ENCODE results near the gene FAM50A.

The FAM50A gene

GRCh38 chrX:154460326-154460725, 16.4 kb downstream of the FAM50A start:
- H3K4me1 Mint-ChIP-seq (ENCODE audit: low read depth): peaks cover 6% of the 10 kb centered on the region
- no peak overlapping the region for H3K27ac Mint-ChIP-seq
- H3K36me3 Mint-ChIP-seq (ENCODE audit: low read depth): peaks cover 4% of the 10 kb centered on the region
- H3K4me3 Mint-ChIP-seq: peak overlapping the region; percentile 82
- no peaks in the 10 kb centered on the region for H3K9me3 Mint-ChIP-seq
- no peaks in the 10 kb centered on the region for H3K27me3 Mint-ChIP-seq

- Mint-ChIP-seq H3K4me1 (ENCODE audit: low read depth) (peaks cover 2% of the 10 kb centered on the region), H3K27me3 (no peaks in the 10 kb centered on the region), H3K4me3 (no peak overlapping the region), H3K27ac (no peak overlapping the region), H3K36me3 (ENCODE audit: low read depth) (peaks cover 4% of the 10 kb centered on the region), H3K9me3 (no peaks in the 10 kb centered on the region)
These were observed 18.5 kb downstream of the FAM50A start for GRCh38 chrX:154462396-154462795.

- H3K27ac Mint-ChIP-seq: no peak overlapping the region
- H3K4me1 Mint-ChIP-seq (ENCODE audit: low read depth): no peaks in the 10 kb centered on the region
- H3K36me3 Mint-ChIP-seq (ENCODE audit: low read depth): peaks cover 4% of the 10 kb centered on the region
- H3K4me3 Mint-ChIP-seq: no peak overlapping the region
- no peaks in the 10 kb centered on the region for H3K9me3 Mint-ChIP-seq
- H3K27me3 Mint-ChIP-seq: no peaks in the 10 kb centered on the region
These were observed 19.8 kb downstream of the FAM50A start for GRCh38 chrX:154463611-154464220.

- H3K27me3 Mint-ChIP-seq: no peaks in the 10 kb centered on the region
- peaks cover 4% of the 10 kb centered on the region for H3K36me3 Mint-ChIP-seq (ENCODE audit: low read depth)
- H3K4me1 Mint-ChIP-seq (ENCODE audit: low read depth): no peaks in the 10 kb centered on the region
- H3K27ac Mint-ChIP-seq: no peak overlapping the region
- H3K4me3 Mint-ChIP-seq: no peak overlapping the region
- H3K9me3 Mint-ChIP-seq: no peaks in the 10 kb centered on the region
These were observed 20.9 kb downstream of the FAM50A start for GRCh38 chrX:154464806-154465365.

GRCh38 chrX:154465601-154466000, 21.7 kb downstream of the FAM50A start:
- H3K4me3 Mint-ChIP-seq: no peak overlapping the region
- H3K36me3 Mint-ChIP-seq (ENCODE audit: low read depth): peaks cover 4% of the 10 kb centered on the region
- no peak overlapping the region for H3K27ac Mint-ChIP-seq

GRCh38 chrX:154466036-154466435, 22.1 kb downstream of the FAM50A start:
- H3K4me3 Mint-ChIP-seq: no peak overlapping the region
- no peaks in the 10 kb centered on the region for H3K27me3 Mint-ChIP-seq
- no peak overlapping the region for H3K27ac Mint-ChIP-seq
- H3K4me1 Mint-ChIP-seq (ENCODE audit: low read depth): no peaks in the 10 kb centered on the region
- no peaks in the 10 kb centered on the region for H3K9me3 Mint-ChIP-seq
- peaks cover 4% of the 10 kb centered on the region for H3K36me3 Mint-ChIP-seq (ENCODE audit: low read depth)

More at GRCh38 chrX:154465601-154466000, 21.7 kb downstream of the FAM50A start:
- Mint-ChIP-seq H3K9me3 (no peaks in the 10 kb centered on the region), H3K27me3 (no peaks in the 10 kb centered on the region), H3K4me1 (ENCODE audit: low read depth) (no peaks in the 10 kb centered on the region)

GRCh38 chrX:154466907-154467306, 23.0 kb downstream of the FAM50A start:
- no peaks in the 10 kb centered on the region for H3K36me3 Mint-ChIP-seq (ENCODE audit: low read depth)
- H3K27ac Mint-ChIP-seq: no peak overlapping the region
- no peaks in the 10 kb centered on the region for H3K27me3 Mint-ChIP-seq
- H3K4me3 Mint-ChIP-seq: no peak overlapping the region
- no peaks in the 10 kb centered on the region for H3K9me3 Mint-ChIP-seq
- no peaks in the 10 kb centered on the region for H3K4me1 Mint-ChIP-seq (ENCODE audit: low read depth)

GRCh38 chrX:154467556-154467955, 23.6 kb downstream of the FAM50A start:
- Mint-ChIP-seq H3K4me1 (ENCODE audit: low read depth) (no peaks in the 10 kb centered on the region), H3K27me3 (no peaks in the 10 kb centered on the region), H3K27ac (no peak overlapping the region), H3K36me3 (ENCODE audit: low read depth) (no peaks in the 10 kb centered on the region), H3K9me3 (no peaks in the 10 kb centered on the region), H3K4me3 (no peak overlapping the region)

GRCh38 chrX:154468217-154468616, 24.3 kb downstream of the FAM50A start:
- H3K4me3 Mint-ChIP-seq: no peak overlapping the region
- H3K4me1 Mint-ChIP-seq (ENCODE audit: low read depth): no peaks in the 10 kb centered on the region
- H3K36me3 Mint-ChIP-seq (ENCODE audit: low read depth): no peaks in the 10 kb centered on the region
- H3K27me3 Mint-ChIP-seq: no peaks in the 10 kb centered on the region
- H3K9me3 Mint-ChIP-seq: no peaks in the 10 kb centered on the region
- no peak overlapping the region for H3K27ac Mint-ChIP-seq

- Mint-ChIP-seq H3K27ac (no peak overlapping the region), H3K36me3 (ENCODE audit: low read depth) (no peaks in the 10 kb centered on the region), H3K4me1 (ENCODE audit: low read depth) (no peaks in the 10 kb centered on the region), H3K9me3 (no peaks in the 10 kb centered on the region), H3K4me3 (no peak overlapping the region), H3K27me3 (no peaks in the 10 kb centered on the region)
These were observed 25.2 kb downstream of the FAM50A start for GRCh38 chrX:154469114-154469513.

GRCh38 chrX:154469880-154470279, 25.9 kb downstream of the FAM50A start:
- Mint-ChIP-seq H3K27ac (no peak overlapping the region), H3K36me3 (ENCODE audit: low read depth) (no peaks in the 10 kb centered on the region), H3K4me3 (no peak overlapping the region), H3K4me1 (ENCODE audit: low read depth) (no peaks in the 10 kb centered on the region), H3K9me3 (no peaks in the 10 kb centered on the region), H3K27me3 (no peaks in the 10 kb centered on the region)

GRCh38 chrX:154470434-154470833, 26.5 kb downstream of the FAM50A start:
- Mint-ChIP-seq H3K36me3 (ENCODE audit: low read depth) (peaks cover 2% of the 10 kb centered on the region), H3K27me3 (no peaks in the 10 kb centered on the region), H3K27ac (no peak overlapping the region), H3K4me3 (no peak overlapping the region), H3K9me3 (no peaks in the 10 kb centered on the region), H3K4me1 (ENCODE audit: low read depth) (peaks cover under 1% of the 10 kb centered on the region)

- Mint-ChIP-seq H3K27ac (no peak overlapping the region), H3K27me3 (no peaks in the 10 kb centered on the region)
These were observed 27.1 kb downstream of the FAM50A start for GRCh38 chrX:154470914-154471568.

GRCh38 chrX:154471839-154472684, 28.1 kb downstream of the FAM50A start:
- Mint-ChIP-seq H3K27me3 (no peaks in the 10 kb centered on the region), H3K27ac (no peak overlapping the region), H3K36me3 (ENCODE audit: low read depth) (peaks cover 5% of the 10 kb centered on the region), H3K9me3 (no peaks in the 10 kb centered on the region), H3K4me1 (ENCODE audit: low read depth) (peaks cover 4% of the 10 kb centered on the region), H3K4me3 (no peak overlapping the region)

More at GRCh38 chrX:154470914-154471568, 27.1 kb downstream of the FAM50A start:
- Mint-ChIP-seq H3K4me3 (no peak overlapping the region), H3K4me1 (ENCODE audit: low read depth) (peaks cover 4% of the 10 kb centered on the region), H3K36me3 (ENCODE audit: low read depth) (peaks cover 5% of the 10 kb centered on the region), H3K9me3 (no peaks in the 10 kb centered on the region)
